ENCODE data around the gene NANOG.

DNA sequence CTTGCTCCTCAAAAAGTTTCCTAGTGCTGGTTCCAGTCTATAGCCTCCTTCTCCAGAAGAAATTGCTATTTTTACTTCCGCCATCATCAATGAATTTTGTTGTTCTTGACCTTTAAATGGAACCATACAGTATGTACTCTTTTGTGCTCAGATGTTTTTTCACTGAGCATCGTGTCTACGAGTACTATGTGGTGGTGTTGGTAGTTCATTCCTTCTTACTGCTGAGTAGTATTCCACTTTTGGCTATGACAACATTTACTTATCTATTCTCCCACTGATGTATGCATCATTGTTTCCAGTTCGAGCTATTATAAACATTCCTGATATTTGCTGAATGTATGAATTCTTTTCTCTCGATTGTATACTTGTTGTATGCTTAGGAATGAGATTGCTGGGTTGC is 54.9 kb downstream of the NANOG start:
- TF ChIP-seq, protein P1, sequence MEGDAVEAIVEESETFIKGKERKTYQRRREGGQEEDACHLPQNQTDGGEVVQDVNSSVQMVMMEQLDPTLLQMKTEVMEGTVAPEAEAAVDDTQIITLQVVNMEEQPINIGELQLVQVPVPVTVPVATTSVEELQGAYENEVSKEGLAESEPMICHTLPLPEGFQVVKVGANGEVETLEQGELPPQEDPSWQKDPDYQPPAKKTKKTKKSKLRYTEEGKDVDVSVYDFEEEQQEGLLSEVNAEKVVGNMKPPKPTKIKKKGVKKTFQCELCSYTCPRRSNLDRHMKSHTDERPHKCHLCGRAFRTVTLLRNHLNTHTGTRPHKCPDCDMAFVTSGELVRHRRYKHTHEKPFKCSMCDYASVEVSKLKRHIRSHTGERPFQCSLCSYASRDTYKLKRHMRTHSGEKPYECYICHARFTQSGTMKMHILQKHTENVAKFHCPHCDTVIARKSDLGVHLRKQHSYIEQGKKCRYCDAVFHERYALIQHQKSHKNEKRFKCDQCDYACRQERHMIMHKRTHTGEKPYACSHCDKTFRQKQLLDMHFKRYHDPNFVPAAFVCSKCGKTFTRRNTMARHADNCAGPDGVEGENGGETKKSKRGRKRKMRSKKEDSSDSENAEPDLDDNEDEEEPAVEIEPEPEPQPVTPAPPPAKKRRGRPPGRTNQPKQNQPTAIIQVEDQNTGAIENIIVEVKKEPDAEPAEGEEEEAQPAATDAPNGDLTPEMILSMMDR (conservative IDR thresholded peaks at IDR 0.05; ENCODE audit: low read length), result no peak
- TF ChIP-seq EZH2phosphoT487 (IDR thresholded peaks at IDR 0.05; ENCODE audit: borderline replicate concordance), result no peak

All from Loucy (cell line).